ENCODE data around the gene MUC4.

- TF ChIP-seq CTCF (IDR thresholded peaks at IDR 0.05 in 4 of 5, conservative IDR thresholded peaks at IDR 0.05 in 1 of 5) (no peak), POLR2A (IDR thresholded peaks at IDR 0.05) (no peak)
Measured at GRCh38 chr3:195828762-195829161, 17.0 kb upstream of the MUC4 start.

Data from gastrocnemius medialis (tissue), 4 donors.